ENCODE measurements around the gene STARD13. TPM values are rescaled to one million over a fixed set of nuclear protein-coding genes. Genes with fewer than 3 reads are reported as not detected.

The STARD13 gene
- total RNA-seq, 1 experiment from 2014 or later = 1.6 TPM

DNA sequence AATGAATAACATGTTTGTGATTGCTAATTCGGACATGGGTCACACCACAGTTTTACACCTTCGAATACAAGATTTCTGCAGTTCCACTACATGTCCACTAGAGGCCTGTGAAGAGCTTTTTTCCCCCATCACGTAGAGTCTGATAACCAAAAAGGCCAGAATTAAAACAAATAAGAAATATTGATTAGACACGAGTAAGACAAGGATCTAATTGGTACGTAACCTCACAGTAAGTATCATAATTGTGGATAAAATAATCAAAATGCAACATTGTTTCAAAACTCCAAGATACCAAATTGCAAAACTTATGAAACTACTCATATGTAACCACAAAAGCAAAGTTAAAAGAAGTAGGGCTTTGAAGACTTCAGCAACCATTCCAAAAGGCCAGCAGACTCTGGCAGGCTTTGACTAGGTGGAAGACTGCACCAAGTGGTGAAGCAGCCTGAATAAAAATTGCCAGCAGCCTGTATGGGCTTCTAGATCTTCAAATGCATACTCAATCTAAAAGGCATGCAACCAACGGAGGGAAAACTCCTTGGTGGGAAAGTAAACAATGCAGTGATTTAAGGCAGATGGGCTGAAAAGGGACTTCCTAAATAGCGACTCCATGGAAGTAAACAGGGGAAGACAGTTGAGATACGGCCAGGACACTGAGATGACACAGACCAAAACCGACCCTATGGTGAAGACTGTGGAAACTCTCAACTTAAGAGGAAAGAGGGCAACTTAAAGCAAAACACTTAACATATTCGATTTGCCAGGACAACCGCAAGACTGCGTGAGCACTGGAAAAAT, 56.7 kb downstream of the STARD13 start:
- DNase-seq (ENCODE audit: low spot score) = no peak

GRCh38 chr13:33227927-33228647, 57.5 kb downstream of the STARD13 start:
- no peak for DNase-seq (ENCODE audit: low spot score)

GRCh38 chr13:33224686-33225085, 60.9 kb downstream of the STARD13 start:
- DNase-seq (ENCODE audit: low spot score) = no peak

DNA sequence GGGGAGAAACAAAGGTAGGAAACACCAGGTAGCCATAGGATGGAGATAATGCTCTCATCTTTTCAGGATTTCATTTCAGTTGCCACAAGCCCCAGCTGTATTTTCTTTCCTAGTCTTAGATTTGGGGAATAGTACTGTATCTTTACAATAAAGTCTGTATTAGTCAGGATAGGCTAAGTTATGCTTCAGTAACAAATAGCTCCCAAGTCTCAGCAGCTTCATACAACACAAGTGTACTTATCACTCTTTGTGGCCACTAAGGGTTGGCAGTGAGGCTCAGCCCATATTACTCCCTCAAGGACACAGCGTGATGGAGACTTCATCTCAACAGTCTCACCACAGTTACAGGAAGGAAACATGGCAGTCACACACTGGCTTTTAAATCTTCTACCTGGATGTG, 61.4 kb downstream of the STARD13 start:
- no peak for DNase-seq (ENCODE audit: low spot score)

GRCh38 chr13:33219926-33220325, 65.6 kb downstream of the STARD13 start:
- DNase-seq (ENCODE audit: low spot score) = no peak

DNA sequence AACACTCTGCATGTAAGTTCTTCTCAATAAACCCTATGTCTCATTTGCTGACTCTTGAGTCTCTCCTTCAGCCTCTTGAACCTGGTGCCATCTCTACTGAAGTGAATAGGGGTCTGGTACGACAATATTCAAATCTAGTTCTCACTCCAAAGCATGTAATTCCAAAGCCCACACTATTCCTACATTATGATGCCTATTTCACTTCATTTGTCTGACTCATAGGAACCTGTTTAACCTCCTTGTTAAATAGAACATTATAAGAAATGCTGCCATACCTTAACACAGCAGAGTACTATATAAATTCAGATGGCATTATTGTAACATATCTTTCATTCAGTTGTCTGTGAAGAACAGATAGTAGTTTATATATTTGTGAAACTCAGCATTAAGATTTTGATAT, 67.1 kb downstream of the STARD13 start:
- no peak for DNase-seq (ENCODE audit: low spot score)

- peak; percentile 11 for DNase-seq (ENCODE audit: low spot score)
Observed at GRCh38 chr13:33218020-33218419, 67.5 kb downstream of the STARD13 start.

GRCh38 chr13:33217256-33217655, 68.3 kb downstream of the STARD13 start:
- no peak for DNase-seq (ENCODE audit: low spot score)

- peak; percentile 32 for DNase-seq (ENCODE audit: low spot score)
Observed at GRCh38 chr13:33213797-33214196, 71.8 kb downstream of the STARD13 start.

- DNase-seq (ENCODE audit: low spot score) = no peak
Observed at GRCh38 chr13:33213024-33213768, 72.4 kb downstream of the STARD13 start.

GRCh38 chr13:33212396-33212795, 73.2 kb downstream of the STARD13 start:
- DNase-seq (ENCODE audit: low spot score) = no peak

DNA sequence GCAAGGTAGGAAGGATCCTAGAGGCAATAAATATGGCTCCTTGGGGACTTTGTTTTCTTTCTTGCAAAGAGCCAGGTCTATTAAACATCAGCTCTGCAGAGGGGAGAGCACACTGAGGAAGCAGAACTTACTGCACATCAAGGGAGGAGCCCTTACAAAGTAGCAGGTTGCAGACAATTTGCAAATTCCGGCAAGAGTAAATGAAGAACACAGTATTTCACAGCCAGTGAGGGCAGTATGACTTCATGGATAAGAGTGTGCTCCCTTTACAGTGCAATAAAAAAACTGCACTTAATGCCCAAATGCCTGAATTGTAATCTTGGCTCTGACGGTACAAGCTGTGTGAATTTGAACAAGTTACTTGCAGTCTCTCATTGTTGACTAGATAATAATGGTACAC, 75.5 kb downstream of the STARD13 start:
- no peak for DNase-seq (ENCODE audit: low spot score)

DNA sequence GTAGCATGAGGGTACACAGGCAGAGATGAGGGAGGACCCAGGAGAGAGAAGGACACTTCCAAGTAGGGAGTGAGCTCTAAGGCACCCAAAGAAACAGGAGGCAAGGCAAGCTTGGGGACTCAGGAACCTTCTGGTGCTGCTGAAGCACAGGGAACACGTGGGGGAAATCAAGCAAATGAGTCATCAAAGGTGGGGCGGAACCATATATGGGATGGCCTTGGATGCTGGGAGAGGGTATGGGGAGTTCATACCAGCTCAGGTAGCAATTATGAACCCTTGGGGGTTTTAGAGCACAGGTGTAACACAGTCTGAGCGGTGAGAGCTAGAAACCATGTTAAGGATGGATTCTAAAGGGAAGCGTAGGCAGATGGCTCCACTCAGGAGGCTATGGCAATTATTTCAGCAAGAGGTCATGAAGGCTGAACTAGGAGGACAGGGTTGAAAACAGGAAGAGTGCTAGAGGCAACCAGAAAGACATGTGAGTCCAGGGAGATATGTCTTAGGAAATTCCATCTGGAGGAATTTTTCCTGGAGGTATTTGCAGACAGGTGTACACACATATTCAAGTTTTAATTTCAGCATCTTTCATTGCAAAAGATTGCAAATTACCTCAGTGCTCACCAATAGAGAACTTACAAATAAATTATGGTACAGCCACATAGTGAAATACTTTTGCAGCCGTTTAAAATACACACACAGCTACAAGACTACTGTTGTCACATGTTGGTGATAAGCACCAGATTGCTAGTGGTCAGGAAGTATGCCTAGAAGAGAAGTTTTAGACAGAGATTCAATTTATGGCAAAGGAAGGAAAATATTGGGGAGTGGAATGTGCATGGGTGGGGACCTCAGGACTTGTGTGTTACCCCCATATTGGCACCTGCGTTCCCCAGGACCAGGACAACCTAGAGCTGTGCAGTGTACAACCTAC, 77.0 kb downstream of the STARD13 start:
- DNase-seq (ENCODE audit: low spot score) = no peak

GRCh38 chr13:33207615-33207961, 78.0 kb downstream of the STARD13 start:
- peak; percentile 39 for DNase-seq (ENCODE audit: low spot score)

- DNase-seq (ENCODE audit: low spot score) = no peak
Observed at GRCh38 chr13:33206945-33207614, 78.5 kb downstream of the STARD13 start.

GRCh38 chr13:33206425-33206824, 79.1 kb downstream of the STARD13 start:
- no peak for DNase-seq (ENCODE audit: low spot score)

- DNase-seq (ENCODE audit: low spot score) = no peak
Observed at GRCh38 chr13:33205804-33206221, 79.7 kb downstream of the STARD13 start.

DNA sequence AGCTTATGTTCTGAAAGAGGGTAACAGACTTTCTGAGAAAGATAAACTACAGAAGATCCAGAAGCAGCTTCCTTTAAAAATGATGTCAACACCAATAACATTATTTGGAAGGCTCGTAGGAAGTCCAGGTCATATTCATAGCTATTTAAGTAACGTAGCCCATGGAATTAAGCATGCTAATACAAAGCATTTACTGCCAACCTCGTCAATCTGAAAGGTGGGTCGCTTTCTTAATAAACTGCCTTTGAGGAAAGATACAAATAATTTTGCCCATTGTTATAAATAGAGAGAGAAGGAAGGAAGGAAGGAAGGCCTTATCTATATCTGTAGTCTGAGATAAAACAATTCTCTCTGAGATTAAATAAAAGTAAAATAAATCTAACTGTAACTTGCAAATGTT, 80.3 kb downstream of the STARD13 start:
- DNase-seq (ENCODE audit: low spot score) = no peak

- DNase-seq (ENCODE audit: low spot score) = no peak
Observed at GRCh38 chr13:33204130-33204927, 81.2 kb downstream of the STARD13 start.

- no peak for DNase-seq (ENCODE audit: low spot score)
Observed at GRCh38 chr13:33202644-33203169, 82.8 kb downstream of the STARD13 start.

All from H4 (cell line).